Vagina (tissue), 2 donors: ENCODE data around the gene THAP4.

Source experiments
- POLR2A ChIP-seq, 2 donors: fragments of 450-650 bp; IDR thresholded peaks; one replicate each; pipeline ENCODE4 v1.6.1; 2017; ENCODE audit warnings: antibody characterized with exemption in 2 of 2, mild to moderate bottlenecking in 2 of 2, moderate library complexity in 2 of 2
- POLR2AphosphoS5 ChIP-seq, 2 donors: sonication (generic); formaldehyde crosslinking; IDR thresholded peaks; one replicate each; pipeline ENCODE4 v1.9.0; 2017; ENCODE audit warnings: antibody characterized with exemption in 2 of 2, mild to moderate bottlenecking in 2 of 2, low read depth in 1 of 2; ENCODE audit not compliant: insufficient read depth in 1 of 2
- TF ChIP-seq, protein P1 (sequence below), 3 experiments: fragments of 450-650 bp in 2 of 3; fragments of 200-600 bp in 1 of 3; sonication (generic) in 1 of 3; IDR thresholded peaks; one replicate each; pipeline ENCODE4 v1.5.1; 2017 to 2019; ENCODE audit warnings: antibody characterized with exemption in 3 of 3, mild to moderate bottlenecking in 2 of 3, moderate library complexity in 2 of 3

DNA sequence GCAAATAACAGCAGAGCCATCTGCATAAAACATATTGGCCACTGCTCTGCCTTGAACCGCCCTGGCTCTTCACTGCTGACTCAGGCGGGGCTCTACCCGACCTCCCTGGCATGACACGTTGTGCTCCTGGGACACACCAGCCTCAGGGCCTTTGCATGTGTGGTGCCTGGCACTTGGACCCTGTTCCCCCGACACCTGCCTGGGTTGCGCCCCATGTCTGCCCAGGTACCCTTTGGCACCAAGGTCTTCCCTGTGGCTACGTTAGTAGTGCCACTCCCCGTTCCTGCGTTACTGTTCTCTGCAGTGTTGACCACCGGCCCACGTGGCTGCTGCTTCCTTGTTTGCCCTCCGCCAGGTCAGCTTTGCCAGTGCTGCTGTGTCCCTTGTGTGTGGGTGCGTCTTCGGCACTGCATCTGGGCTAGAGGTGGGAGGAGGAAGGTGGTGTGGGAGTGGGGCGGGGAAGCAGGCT is 20.9 kb upstream of the THAP4 start:
- TF ChIP-seq, protein P1, sequence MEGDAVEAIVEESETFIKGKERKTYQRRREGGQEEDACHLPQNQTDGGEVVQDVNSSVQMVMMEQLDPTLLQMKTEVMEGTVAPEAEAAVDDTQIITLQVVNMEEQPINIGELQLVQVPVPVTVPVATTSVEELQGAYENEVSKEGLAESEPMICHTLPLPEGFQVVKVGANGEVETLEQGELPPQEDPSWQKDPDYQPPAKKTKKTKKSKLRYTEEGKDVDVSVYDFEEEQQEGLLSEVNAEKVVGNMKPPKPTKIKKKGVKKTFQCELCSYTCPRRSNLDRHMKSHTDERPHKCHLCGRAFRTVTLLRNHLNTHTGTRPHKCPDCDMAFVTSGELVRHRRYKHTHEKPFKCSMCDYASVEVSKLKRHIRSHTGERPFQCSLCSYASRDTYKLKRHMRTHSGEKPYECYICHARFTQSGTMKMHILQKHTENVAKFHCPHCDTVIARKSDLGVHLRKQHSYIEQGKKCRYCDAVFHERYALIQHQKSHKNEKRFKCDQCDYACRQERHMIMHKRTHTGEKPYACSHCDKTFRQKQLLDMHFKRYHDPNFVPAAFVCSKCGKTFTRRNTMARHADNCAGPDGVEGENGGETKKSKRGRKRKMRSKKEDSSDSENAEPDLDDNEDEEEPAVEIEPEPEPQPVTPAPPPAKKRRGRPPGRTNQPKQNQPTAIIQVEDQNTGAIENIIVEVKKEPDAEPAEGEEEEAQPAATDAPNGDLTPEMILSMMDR (IDR thresholded peaks at IDR 0.05) = no peak
- TF ChIP-seq POLR2A (IDR thresholded peaks at IDR 0.05) (no peak), POLR2AphosphoS5 (IDR thresholded peaks at IDR 0.05; ENCODE audit: insufficient read depth in 1 of 2, low read depth in 1 of 2) (no peak)
